HCT116 (cell line): ENCODE data around the gene RIOK2. TPM values are rescaled to one million over a fixed set of nuclear protein-coding genes. Genes with fewer than 3 reads are reported as not detected.

ENCODE experiments used
- ATAC-seq: fragments of 200-7000 bp; cut with Tn5 transposase; 2 replicates; pipeline ENCODE4 v1.9.1; 2020; ENCODE audit warnings: mild to moderate bottlenecking, moderate library complexity
- BruUV-seq: library from RNA; stranded (reverse); fragments of 400-500 nt; replicated peaks from 2 replicates; lab custom pipeline; 2021; lab: Mats Ljungman, UMichigan
- CTCF ChIA-PET: fragments of 300-600 bp; sonication (Branson Sonifier 250); formaldehyde crosslinking; loops from one replicate; lab custom pipeline; 2021; ENCODE audit warnings: antibody characterized with exemption; lab: Charles Lee
- POLR2A ChIA-PET: fragments of 300-600, 350-600 bp; sonication (Branson Sonifier 250); formaldehyde crosslinking; loops from one replicate; lab custom pipeline; 2021; ENCODE audit warnings: antibody characterized with exemption; lab: Charles Lee
- RAD21 ChIA-PET, 2 experiments: fragments of 300-600 bp; sonication (Branson Sonifier 250); formaldehyde crosslinking; loops; one replicate each; lab custom pipeline; 2023; ENCODE audit warnings: low total read pairs in 2 of 2; ENCODE audit not compliant: uncharacterized antibody in 2 of 2, unreplicated experiment in 2 of 2, low non-redundant PET in 1 of 2; lab: Charles Lee
- DNase-seq: peaks from one replicate; pipeline ENCODE4 v3.0.0-alpha.2; 2010; ENCODE audit warnings: low read depth, low spot score
- H2AFZ ChIP-seq: fragments of 200-600 bp; shearing (Covaris generic), sonication (generic); 2 replicates; pipeline ENCODE4 v1.6.1; 2017; ENCODE audit warnings: low read depth, mixed run types, mixed read lengths, antibody characterized with exemption, low read length; ENCODE audit not compliant: poor library complexity, severe bottlenecking
- H3K27ac ChIP-seq: 2 replicates; pipeline ENCODE4 v1.5.1; 2012; ENCODE audit warnings: low read depth, low read length
- H3K27me3 ChIP-seq: fragments of 200-600 bp; sonication (generic); 2 replicates; pipeline ENCODE4 v1.6.1; 2016; ENCODE audit warnings: mixed run types, low read length, mixed read lengths; ENCODE audit not compliant: insufficient read depth
- H3K36me3 ChIP-seq, 2 experiments: fragments of 200-500 bp in 1 of 2; fragments of 200-600 bp in 1 of 2; sonication (Bioruptor generic) in 1 of 2; sonication (generic) in 1 of 2; 2 replicates each; pipeline versions ENCODE4 v1.5.1 to v1.6.1; 2014 to 2016; ENCODE audit warnings: low read length in 2 of 2, inconsistent platforms in 1 of 2, mixed read lengths in 1 of 2, mixed run types in 1 of 2; ENCODE audit not compliant: insufficient read depth in 2 of 2, control insufficient read depth in 1 of 2
- H3K4me1 ChIP-seq, 2 experiments: fragments of 200-600 bp in 1 of 2; sonication (generic) in 1 of 2; 2 replicates each; pipeline versions ENCODE4 v1.5.1 to v1.6.1; 2012 to 2017; ENCODE audit warnings: low read length in 2 of 2, inconsistent platforms in 1 of 2, mild to moderate bottlenecking in 1 of 2, mixed read lengths in 1 of 2, mixed run types in 1 of 2, moderate library complexity in 1 of 2; ENCODE audit not compliant: insufficient read depth in 2 of 2, control insufficient read depth in 1 of 2
- H3K4me2 ChIP-seq: fragments of 200-600 bp; sonication (generic); 2 replicates; pipeline ENCODE4 v1.6.1; 2017; ENCODE audit warnings: mixed run types, low read length, mixed read lengths
- H3K4me3 ChIP-seq, 2 experiments: fragments of 200-600 bp in 1 of 2; sonication (generic) in 1 of 2; replicated peaks in 1 of 2; 2 replicates each; pipeline ENCODE4 v1.5.1; 2011 to 2016; ENCODE audit warnings: low read length in 2 of 2, control low read depth in 1 of 2, low read depth in 1 of 2, mild to moderate bottlenecking in 1 of 2, mixed read lengths in 1 of 2, mixed run types in 1 of 2
- H3K79me2 ChIP-seq: fragments of 200-600 bp; sonication (generic); 2 replicates; pipeline ENCODE4 v1.6.1; 2017; ENCODE audit warnings: mild to moderate bottlenecking, mixed run types, low read length, moderate library complexity, mixed read lengths; ENCODE audit not compliant: insufficient read depth
- H3K9ac ChIP-seq: fragments of 200-600 bp; sonication (generic); 2 replicates; pipeline ENCODE4 v1.6.1; 2016; ENCODE audit warnings: low read length, mixed read lengths
- H3K9me2 ChIP-seq: fragments of 200-600 bp; sonication (generic), shearing (Covaris generic); 2 replicates; pipeline ENCODE4 v1.6.1; 2017; ENCODE audit warnings: mixed run types, mild to moderate bottlenecking, moderate library complexity; ENCODE audit not compliant: insufficient read depth
- H3K9me3 ChIP-seq, 2 experiments: fragments of 200-500 bp in 1 of 2; fragments of 200-600 bp in 1 of 2; sonication (Bioruptor generic) in 1 of 2; sonication (generic) in 1 of 2; 2 replicates each; pipeline ENCODE4 v1.6.1; 2014 to 2017; ENCODE audit warnings: low read length in 2 of 2, mixed read lengths in 2 of 2, inconsistent platforms in 1 of 2, low read depth in 1 of 2, mild to moderate bottlenecking in 1 of 2, mixed run types in 1 of 2, moderate library complexity in 1 of 2; ENCODE audit not compliant: control insufficient read depth in 1 of 2, insufficient read depth in 1 of 2
- H4K20me1 ChIP-seq: fragments of 200-600 bp; sonication (generic), shearing (Covaris generic); 2 replicates; pipeline ENCODE4 v1.6.1; 2017; ENCODE audit warnings: mixed run types, mild to moderate bottlenecking, moderate library complexity; ENCODE audit not compliant: insufficient read depth
- EGR1 ChIP-seq: IDR thresholded peaks from 2 replicates; pipeline ENCODE4 v1.6.1; 2012; ENCODE audit warnings: low read depth
- POLR2A ChIP-seq: IDR thresholded peaks from 2 replicates; pipeline ENCODE4 v1.7.0; 2011; ENCODE audit warnings: borderline replicate concordance; ENCODE audit not compliant: insufficient read depth, insufficient read length; ENCODE audit errors: extremely low read depth
- POLR2AphosphoS5 ChIP-seq: IDR thresholded peaks from 2 replicates; pipeline ENCODE4 v1.6.1; 2011; ENCODE audit warnings: mild to moderate bottlenecking, low read depth, low read length, moderate library complexity
- SIN3A ChIP-seq: IDR thresholded peaks from 2 replicates; pipeline ENCODE4 v1.6.1; 2012; ENCODE audit warnings: low read depth
- SRF ChIP-seq: IDR thresholded peaks from 2 replicates; pipeline ENCODE4 v1.6.1; 2012; ENCODE audit warnings: low read depth
- ZNF274 ChIP-seq: fragments of 200-500 bp; sonication (Bioruptor generic); IDR thresholded peaks from 2 replicates; pipeline ENCODE4 v1.6.1; 2014; ENCODE audit warnings: mild to moderate bottlenecking, low read depth, low read length, inconsistent platforms
- intact Hi-C: fragments of 100-400 bp; cut with micrococcal nuclease; formaldehyde crosslinking; loops from 2 replicates; pipeline ENCODE4 v1.10.0; 2022
- total RNA-seq: library from RNA; stranded (reverse); gene quantifications from one replicate; pipeline ENCODE4 v1.2.1, GENCODE V29; 2021; ENCODE audit not compliant: unreplicated experiment
- TF ChIP-seq, protein P1 (sequence below): IDR thresholded peaks from 2 replicates; pipeline ENCODE4 v1.6.1; 2012
- TF ChIP-seq, protein P2 (sequence below): IDR thresholded peaks from 2 replicates; pipeline ENCODE4 v1.6.1; 2012

RIOK2 gene
- total RNA-seq, 1 experiment from 2014 or later: 27.1 TPM

DNA sequence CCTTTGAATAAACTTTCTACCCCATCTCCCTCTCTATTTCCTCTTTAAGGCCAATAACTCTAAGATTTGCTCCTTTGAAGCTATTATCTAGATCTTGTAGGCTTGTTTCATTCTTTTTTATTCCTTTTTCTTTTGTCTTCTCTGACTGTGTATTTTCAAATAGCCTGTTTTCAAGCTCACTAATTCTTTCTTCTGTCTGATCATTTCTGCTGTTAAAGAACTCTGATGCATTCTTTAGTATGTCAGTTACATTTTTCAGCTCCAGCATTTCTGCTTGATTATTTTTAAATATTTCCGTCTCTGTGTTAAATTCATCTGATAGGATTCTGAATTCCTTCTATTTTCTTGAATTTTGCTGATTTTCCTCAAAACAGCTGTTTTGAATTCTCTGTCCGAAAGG, 25.4 kb downstream of the RIOK2 start:
- Histone ChIP-seq H3K9ac (no peak overlapping the region), H3K4me2 (no peak overlapping the region), H4K20me1 (no peaks in the 10 kb centered on the region), H3K27ac (no peak overlapping the region), H3K27me3 (no peaks in the 10 kb centered on the region), H3K9me3 (no peaks in the 10 kb centered on the region), H3K79me2 (no peaks in the 10 kb centered on the region), H3K4me3 (no peak overlapping the region), H3K4me1 (no peaks in the 10 kb centered on the region), H2AFZ (no peak overlapping the region), H3K36me3 (peaks cover 0 to 4% of the 10 kb centered on the region in 2 experiments; a peak in 2 of 4 replicates), H3K9me2 (no peaks in the 10 kb centered on the region)
- BruUV-seq: no TSS peak
- intact Hi-C loops: no loop called here
- ChIA-PET CTCF (no interaction called here), POLR2A (no interaction called here), RAD21 (no interaction called here)
- ATAC-seq: no peak
- DNase-seq: no peak
- TF ChIP-seq EGR1: no peak
- TF ChIP-seq, protein P1, sequence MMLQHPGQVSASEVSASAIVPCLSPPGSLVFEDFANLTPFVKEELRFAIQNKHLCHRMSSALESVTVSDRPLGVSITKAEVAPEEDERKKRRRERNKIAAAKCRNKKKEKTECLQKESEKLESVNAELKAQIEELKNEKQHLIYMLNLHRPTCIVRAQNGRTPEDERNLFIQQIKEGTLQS: no peak

DNA sequence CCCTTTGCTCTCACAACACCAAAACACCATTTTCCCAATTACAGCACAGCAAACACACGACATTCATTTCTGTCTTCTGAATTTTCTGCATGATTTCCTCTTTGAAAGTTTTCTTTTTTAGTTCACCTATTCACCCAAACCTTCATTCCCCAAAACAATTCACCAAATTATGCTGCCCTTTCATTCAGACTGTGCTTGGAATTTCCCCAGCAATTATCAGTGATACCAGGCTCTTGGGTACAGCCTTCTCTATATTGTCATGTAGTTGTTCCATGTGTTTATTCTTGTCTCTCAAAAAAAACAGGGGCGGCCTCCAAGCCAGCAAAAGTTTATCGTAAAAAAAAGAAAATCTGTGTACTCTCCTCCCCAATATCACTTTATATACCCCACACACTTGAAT, 31.7 kb downstream of the RIOK2 start:
- H2AFZ ChIP-seq: no peak overlapping the region
- no peaks in the 10 kb centered on the region for H3K36me3 ChIP-seq
- H3K9me2 ChIP-seq: no peaks in the 10 kb centered on the region
- H3K4me2 ChIP-seq: no peak overlapping the region
- BruUV-seq: no TSS peak
- no peaks in the 10 kb centered on the region for H4K20me1 ChIP-seq
- no peak overlapping the region for H3K9ac ChIP-seq
- no peaks in the 10 kb centered on the region for H3K4me1 ChIP-seq
- H3K4me3 ChIP-seq: no peak overlapping the region
- no peak overlapping the region for H3K27ac ChIP-seq
- ChIA-PET CTCF (no interaction called here), RAD21 (no interaction called here), POLR2A (no interaction called here)
- H3K79me2 ChIP-seq: no peaks in the 10 kb centered on the region
- TF ChIP-seq, protein P2, sequence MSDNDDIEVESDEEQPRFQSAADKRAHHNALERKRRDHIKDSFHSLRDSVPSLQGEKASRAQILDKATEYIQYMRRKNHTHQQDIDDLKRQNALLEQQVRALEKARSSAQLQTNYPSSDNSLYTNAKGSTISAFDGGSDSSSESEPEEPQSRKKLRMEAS: no peak
- TF ChIP-seq EGR1 (no peak), SRF (no peak), POLR2AphosphoS5 (no peak), SIN3A (no peak), ZNF274 (no peak), POLR2A (no peak)
- TF ChIP-seq, protein P1: no peak
- DNase-seq: no peak
- ATAC-seq: no peak
- no peaks in the 10 kb centered on the region for H3K27me3 ChIP-seq
- H3K9me3 ChIP-seq: no peaks in the 10 kb centered on the region
- intact Hi-C loops: no loop called here
